GM19099 (cell line): ENCODE measurements around the gene GRIK4.

Source experiments
- POLR2A ChIP-seq: IDR thresholded peaks from 3 replicates; pipeline ENCODE4 v1.6.1; 2011; ENCODE audit warnings: low read depth; ENCODE audit not compliant: insufficient read length; ENCODE audit errors: extremely low read depth

Gene GRIK4

DNA sequence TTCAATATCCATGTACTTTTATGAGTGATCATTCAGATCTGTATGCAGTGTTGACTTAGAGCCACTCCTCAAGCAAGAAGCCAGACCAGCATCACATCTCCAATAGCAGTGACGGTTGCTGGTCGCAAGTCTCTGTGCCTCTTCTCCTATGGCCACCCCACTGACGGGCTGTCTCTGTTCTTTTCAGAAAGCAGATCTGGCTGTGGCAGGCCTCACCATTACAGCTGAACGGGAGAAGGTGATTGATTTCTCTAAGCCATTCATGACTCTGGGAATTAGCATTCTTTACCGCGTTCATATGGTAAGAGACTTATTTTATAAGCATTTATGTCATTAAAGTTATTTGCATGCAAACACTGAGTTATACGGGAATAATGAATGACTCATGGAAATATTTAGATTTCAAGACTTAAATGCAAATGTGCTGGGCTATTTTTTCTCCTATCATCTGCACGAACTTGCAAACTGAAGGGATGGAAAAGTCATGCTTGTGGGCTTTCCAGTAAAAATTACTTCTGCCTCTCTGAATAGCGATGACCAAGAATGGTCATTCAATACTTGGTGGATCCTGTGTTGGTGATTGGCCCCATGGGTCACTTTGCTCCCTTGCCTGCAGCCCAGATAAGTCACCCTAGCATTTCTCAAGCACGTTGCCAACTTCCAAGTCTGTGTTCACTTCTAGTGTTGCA, 428.8 kb downstream of the GRIK4 start:
- no peak for TF ChIP-seq POLR2A

- no peak for TF ChIP-seq POLR2A
These were observed 429.5 kb downstream of the GRIK4 start for GRCh38 chr11:120941000-120941399.

- no peak for TF ChIP-seq POLR2A
These were observed 431.2 kb downstream of the GRIK4 start for GRCh38 chr11:120942701-120943100.

DNA sequence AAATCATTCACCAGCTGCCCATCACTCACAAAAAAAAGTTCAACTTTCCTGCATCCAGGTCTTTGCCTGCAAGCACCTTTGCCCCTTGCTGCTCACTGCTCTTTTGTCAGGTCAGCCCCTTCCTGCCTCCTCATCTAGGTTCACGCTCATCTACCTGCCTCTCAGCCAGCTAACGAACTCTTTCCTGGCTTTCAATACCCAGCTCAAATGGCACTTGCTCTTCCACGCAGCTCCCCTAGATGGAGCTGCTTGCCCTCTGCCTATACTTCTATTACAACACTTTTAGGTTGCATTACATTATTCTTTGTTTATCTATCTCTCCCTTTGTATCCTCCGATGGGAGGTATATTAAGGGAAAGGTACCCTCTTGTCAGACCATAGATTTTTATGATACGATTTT, 433.5 kb downstream of the GRIK4 start:
- TF ChIP-seq POLR2A: no peak

GRCh38 chr11:120950880-120951279, 439.3 kb downstream of the GRIK4 start:
- TF ChIP-seq POLR2A: no peak

DNA sequence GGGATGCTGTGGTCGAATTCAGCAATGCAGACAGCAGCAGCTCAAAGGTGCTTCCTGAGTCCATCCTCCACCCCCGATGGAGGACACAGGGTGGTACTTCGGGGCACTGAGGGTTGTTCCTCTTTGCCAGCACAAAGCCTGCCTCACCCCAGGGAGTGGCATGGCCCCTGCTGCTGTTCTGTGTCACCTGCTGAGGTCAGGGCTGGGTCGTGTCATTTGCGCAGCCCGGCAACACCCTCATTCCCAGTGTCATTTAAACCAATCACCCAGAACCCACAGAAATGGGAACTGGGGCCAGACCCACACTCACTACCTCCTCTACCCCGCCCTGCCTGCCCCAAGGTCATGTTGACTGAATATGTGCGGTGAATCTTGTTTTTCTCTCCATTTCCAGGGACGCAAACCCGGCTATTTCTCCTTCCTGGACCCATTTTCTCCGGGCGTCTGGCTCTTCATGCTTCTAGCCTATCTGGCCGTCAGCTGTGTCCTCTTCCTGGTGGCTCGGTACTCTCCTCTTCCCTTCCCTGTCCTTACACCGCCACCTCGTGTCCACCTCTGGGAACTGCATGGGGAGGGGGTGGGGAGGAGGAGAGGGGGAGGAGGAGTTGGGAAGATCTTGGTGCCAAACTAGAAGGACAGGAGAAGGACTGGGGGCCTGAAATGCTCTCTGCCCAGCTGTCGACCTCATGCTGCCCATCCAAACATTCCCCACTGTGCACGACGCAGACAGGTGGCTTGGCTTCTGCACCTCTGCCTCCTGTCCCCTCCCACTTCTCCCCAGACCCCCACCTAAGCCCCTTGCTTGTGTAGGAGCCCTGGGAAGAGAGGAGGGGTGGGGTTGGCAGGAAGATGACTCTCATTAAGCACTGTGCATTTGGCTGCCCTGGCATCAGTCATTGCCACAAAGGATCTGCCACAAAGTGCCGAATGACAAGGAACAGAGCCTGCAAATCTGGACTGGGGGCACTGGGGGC, 441.2 kb downstream of the GRIK4 start:
- no peak for TF ChIP-seq POLR2A

DNA sequence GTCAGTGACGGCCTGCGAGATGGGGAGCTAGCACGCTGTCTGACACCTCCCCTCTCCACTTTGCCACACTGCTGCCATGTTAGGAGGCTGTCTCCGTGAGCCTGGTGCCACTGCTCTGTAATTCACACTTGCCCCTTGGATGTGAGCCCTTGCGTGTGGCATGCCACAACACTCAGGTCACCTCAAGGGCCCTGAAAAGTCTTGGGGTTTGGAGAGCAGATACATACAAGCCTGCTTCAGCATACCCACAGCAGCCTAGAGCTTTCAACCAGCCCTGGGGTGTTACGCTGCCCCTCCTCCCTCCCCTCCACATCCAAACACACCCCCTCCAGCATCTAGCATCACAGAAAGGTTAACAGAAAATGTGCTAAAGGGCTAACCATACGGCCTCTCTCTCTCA, 442.8 kb downstream of the GRIK4 start:
- no peak for TF ChIP-seq POLR2A

- no peak for TF ChIP-seq POLR2A
These were observed 445.4 kb downstream of the GRIK4 start for GRCh38 chr11:120956710-120957495.

DNA sequence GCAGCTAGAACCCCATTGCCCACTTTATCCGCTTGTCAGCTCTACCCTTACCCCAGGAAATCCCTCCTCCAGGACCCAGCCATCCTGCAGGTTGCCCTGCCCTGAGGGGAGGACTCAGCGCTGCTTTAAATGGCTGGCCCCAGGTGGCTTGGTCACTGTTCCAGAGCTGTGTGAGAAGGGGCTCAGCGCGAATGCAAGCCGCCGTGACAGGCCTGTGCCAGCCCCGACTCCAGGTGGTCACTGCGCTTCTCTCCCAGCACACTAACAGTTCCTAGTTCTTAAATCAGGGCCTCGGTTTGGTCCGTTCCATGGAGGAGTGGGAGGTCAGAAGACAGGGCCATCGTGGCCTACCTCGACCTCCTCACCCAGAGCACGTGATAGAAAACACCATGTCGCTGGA, 446.6 kb downstream of the GRIK4 start:
- TF ChIP-seq POLR2A: no peak

DNA sequence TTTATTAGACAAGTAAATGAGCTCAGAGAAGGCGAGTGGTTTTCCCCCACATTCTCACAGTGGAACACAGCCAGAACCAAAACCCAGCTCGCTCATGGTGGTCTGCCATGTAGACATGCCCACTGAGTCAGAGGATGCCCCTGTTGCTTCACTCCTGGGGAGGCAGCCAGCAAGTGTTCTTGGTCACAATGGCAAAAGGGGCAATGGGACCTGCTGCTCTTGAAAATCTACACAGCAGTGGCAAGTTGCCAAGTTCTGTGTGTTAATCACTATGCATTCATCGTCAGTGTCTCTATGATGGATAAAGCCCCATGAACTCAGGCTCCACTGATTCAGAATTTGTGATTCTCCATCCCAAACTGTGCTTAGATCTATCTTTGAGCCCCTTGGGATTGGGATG, 447.6 kb downstream of the GRIK4 start:
- no peak for TF ChIP-seq POLR2A

DNA sequence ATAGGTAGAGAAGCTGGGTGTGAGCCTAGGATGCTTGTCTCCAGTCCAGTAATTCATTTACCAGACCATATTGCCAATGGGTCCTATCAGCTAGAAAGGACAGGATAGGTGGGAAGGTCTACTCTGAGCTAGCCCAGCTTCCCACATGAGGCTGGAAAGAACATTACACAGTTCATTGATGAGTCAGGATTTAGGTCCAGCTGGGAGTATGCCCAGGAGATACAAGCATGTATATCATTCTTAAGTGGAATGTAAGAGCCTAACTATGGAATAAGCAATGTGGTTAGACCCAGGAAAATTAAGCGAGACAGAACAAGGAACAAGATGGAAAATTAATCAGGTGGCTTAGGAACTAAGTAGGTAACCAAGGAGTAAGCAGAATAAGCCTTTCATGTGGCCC, 453.3 kb downstream of the GRIK4 start:
- no peak for TF ChIP-seq POLR2A

GRCh38 chr11:120966840-120967239, 455.3 kb downstream of the GRIK4 start:
- no peak for TF ChIP-seq POLR2A

GRCh38 chr11:120969993-120970392, 458.4 kb downstream of the GRIK4 start:
- no peak for TF ChIP-seq POLR2A

DNA sequence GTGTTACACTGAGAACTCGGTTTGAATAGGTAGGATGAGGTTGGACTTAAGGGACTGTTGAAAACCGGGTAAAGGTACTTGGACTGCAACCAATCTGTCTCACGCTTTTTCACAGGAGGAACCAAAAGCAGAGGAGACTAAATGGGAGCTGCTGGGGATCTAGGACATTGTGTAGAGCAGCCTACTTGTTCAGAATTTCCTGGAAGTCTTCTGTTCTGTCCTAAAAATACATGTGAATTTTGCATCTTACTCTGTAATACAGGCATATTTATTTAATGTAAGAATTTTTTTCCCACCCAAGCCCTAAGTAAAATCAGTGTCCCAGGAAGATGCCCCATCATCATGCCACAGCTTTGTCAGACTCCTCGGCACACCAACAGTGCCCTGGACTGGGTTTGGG, 460.3 kb downstream of the GRIK4 start:
- no peak for TF ChIP-seq POLR2A

DNA sequence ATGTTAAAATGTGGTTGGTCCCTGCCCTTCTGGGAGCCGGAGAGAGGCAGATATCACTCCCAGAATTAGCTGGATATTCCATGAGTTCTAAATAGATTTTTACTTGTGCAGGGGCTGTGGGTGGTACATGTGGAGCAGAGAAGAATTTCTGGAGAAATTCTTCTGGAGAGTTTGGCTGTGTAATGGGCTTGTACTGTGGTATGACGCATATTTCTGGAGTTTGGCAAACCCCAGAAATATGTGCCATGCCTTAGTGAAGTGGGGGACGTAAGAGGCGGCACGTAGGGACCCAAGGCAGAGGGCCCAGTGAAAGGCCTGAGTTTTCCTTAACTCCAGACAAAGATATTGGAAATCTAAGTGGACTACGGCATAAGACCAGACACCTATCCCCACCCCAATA, 461.1 kb downstream of the GRIK4 start:
- no peak for TF ChIP-seq POLR2A
